Right renal pelvis (tissue), 4 donors: ENCODE measurements around the gene ITGA11. TPM values are rescaled to one million over a fixed set of nuclear protein-coding genes. Genes with fewer than 3 reads are reported as not detected.

Source experiments
- DNase-seq, 4 donors: peaks; one replicate each; pipeline ENCODE4 v3.0.0-alpha.2; 2013; ENCODE audit warnings: low read depth in 4 of 4, low spot score in 3 of 4, missing footprints in 1 of 4
- polyA plus RNA-seq, 4 donors: library from polyadenylated mRNA; unstranded; fragments of 120-200 nt; gene quantifications; one replicate each; pipeline ENCODE4 v1.2.1, GENCODE V29; 2013; ENCODE audit not compliant: insufficient read length in 4 of 4

Gene ITGA11
- polyA plus RNA-seq, 4 donors, result 3.0 to 5.4 (median 4.2) TPM

DNA sequence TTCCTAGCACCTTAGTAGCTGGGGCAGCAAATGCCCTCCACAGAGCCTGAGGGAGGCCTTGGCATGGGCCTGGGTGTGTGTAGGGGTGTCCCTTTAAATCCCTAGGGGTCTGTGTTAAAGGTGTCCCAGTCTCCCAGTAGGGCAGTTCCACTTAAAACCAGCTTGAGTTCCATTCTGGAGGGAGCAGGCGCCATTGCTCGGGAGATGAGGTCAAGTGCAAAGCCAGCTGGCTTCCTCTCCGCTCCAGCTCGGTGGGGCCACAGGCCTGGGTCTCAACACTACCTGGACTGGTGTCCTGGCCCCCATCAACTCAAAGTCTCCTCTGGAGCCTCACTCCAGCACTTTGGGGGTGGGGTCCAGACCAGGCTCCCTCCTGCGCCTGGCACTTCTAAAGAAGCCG lies 129.2 kb downstream of the ITGA11 start:
- DNase-seq, result no peak

DNA sequence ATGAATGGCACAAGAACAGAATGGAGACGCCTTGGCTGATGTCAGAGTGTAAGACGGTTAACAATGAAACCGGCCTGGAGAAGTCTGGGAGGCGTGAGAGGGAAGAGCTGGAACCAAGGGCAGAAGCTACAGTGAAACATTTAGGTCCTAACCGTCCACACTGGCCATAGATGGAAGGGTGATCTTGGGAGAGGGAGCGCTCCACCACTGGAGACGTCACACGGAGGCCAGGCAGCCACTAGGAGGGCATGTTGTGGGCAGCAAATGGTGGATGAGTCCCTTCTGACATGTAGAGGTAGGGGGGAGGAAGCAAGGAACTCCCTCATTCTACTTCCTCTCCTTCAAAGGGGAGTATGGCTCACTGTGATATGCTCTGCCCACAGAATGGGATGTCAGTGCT lies 130.7 kb downstream of the ITGA11 start:
- no peak for DNase-seq

DNA sequence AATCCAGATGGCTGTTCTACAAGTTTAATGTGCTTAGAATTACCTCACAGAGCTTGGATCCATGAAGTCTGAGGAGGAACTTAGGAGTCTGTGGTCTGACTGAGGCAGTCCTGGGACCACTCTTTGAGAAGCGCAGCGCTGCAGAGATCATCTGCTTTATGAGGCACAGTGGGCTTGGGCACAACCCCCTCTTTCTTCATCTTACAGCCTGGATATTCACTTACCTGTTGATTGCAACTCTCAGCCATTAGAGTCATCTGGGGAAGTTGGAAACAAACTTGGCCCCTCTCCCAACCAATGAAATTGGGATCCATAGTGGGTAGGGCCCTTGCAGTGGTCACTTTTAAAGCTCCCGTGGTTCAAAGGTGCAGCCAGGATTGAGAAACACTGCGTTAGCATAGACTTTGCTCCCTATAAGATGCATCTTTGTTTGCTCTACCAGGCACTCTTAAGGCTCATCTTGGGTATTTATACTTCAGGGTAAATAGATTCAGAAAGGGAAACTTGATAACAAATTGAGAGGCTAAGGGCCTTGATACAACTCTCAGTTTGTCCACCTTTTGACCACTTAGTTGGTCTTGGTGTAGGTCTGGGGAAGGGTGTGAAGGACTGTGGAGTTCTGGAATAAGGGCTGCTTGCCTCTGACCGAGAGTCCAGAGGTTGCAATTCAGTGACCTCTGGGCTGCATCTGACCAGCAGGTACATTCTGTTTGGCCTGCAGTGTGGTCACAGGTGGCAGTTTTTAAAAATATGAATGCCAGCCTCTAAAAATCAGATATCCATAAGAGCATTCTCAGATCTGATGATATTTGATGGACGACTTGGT lies 131.6 kb downstream of the ITGA11 start:
- no peak for DNase-seq

DNA sequence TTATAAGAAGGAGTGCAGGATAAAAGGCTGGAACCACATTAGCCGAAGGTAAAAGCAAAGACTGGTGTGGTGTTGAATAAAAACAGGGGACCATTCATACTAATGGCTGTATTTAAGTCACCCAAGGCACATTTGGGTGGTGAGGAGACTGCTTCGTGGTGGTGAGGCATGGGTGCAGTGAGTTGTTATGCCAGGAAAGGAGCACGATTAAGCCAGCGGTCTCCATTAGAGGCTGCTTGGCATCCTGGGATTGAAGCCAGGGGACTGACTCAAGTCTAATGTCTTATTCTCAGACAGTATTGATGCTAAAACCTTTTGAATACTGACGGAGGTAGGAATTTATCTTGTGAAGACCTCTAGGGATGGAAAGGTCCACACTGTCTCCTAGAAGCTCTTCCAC lies 132.5 kb downstream of the ITGA11 start:
- DNase-seq, result no peak

DNA sequence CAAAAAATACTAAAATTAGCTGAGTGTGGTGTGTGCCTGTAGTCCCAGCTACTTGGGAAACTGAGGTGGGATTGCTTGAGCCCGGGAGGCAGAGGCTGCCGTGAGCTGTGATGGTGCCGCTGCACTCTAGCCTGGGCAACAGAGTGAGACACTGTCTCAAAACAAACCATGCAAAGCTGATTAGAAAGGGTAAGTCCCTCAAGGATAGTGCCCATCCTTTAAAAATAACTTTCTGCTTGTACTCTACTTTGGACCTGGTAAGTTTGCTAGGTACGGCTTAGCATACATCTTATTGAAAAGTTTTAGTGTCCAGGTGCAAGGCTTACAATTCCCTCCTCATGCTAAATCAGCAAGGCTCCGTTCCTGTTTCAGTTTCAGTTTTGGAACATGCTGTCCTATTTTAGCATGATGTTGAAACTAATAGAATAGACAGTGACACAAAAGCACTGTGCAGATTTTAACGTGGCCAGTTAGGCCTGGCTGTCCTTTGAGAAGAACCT lies 133.0 kb downstream of the ITGA11 start:
- DNase-seq, result no peak

DNA sequence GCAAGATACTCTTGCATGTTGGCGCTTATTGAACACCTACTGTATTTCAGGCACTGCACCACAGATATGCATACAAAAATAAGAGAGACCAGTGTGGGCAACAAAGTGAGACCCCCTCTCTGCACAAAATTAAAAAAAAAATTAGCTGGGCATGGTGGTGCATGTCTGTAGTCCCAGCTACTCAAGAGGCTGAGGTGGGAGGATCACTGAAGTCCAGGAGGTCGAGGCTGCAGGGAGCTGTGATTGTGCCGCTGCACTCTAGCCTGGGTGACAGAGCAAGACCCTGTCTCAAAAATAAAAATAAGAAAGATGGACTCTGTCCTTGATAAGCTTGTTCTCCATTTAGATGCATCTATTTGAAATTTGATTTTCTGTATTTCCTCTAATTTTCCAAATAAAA lies 133.6 kb downstream of the ITGA11 start:
- DNase-seq, result no peak

DNA sequence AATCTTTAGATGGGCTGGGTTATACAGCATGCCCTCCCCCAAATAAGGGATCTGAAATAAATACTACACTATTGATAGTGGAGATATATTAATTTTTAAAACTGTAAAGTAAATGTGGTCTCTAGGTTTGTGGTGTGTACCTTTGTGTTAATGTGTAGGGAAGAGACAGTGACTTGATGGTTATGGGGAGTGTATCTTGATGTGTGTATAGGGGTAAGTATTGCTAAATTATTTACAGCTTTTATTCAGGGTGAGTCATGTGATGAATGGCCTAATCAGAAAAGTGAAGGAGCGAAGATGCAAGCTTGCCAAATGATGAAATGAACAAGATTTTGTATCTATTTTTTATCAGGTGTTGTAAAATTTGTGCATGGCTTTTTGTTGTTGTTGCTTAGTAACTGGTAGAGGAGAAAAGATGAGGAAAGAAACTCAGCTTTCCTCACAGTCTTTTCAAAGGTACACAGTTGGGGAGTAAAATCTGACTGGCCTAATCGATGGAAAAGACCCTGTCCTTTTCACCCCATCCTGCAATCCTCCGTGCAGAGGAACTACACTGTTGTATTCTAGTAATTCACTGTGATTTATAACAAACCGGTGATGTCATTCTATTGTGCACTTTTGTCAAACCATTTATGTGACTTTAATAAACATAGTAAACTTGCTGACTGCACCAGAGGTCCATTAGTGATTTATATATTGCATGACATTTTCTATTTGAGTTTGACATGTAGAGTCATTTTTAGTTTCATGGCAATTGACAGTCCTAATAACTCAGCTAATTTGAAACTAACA lies 136.8 kb downstream of the ITGA11 start:
- no peak for DNase-seq

DNA sequence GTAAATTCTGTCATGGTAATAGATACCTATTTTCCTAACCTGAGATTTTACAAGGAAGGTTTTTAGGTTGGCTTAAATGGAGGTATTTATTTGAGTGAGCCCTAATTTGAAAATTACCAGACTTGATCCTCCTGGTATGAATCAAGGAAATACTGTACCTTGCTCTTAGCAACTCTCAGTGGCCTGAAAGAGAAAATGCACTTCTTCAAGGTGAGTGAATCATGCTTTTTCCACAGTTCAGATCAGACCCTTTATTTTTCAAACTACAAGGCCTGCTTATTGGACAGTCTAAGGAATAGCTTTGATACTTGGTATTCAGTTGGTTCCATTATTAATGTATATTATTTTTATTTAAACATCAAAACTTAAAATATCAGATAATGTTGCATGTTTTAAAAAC lies 139.0 kb downstream of the ITGA11 start:
- DNase-seq, result no peak

DNA sequence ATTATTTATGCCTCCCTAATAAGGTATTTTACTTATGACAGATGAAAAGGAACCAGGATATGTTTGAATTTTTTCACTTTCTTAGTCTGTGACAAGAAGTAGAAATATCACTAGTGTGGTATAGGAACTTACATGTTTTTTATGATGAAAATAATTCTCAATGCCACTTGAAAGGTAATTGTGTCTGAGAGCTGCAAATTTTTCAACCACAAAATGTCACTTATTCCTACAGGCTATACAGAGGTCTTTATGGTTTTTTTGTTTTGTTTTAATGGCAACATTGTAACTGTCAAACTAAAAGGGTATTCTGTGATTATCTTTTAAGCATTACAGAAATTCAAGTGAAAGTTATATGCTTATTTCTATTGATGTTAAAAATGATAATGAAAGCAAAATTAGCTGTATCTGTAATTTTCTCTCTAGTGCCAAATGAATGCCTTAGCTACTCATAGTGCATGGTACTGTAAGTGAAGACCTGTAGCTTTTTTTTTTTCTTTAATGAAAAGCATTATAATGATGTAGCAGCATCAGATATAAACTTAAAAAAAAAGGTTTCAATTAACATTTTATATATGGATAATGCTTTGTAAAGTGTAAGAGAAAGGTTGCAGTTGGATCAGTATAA lies 139.7 kb downstream of the ITGA11 start:
- DNase-seq, result no peak

DNA sequence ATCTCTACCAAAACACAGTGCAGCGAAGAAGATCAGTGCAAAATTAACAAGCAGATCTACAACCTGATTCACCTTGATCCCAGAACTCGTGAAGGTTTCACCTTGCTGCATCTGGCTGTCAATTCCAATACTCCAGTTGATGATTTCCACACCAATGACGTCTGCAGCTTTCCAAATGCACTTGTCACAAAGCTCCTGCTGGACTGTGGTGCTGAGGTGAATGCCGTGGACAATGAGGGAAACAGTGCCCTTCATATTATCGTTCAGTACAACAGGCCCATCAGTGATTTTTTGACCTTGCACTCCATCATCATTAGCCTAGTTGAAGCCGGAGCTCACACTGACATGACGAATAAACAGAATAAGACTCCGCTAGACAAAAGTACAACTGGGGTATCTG lies 141.2 kb downstream of the ITGA11 start:
- DNase-seq, result no peak

DNA sequence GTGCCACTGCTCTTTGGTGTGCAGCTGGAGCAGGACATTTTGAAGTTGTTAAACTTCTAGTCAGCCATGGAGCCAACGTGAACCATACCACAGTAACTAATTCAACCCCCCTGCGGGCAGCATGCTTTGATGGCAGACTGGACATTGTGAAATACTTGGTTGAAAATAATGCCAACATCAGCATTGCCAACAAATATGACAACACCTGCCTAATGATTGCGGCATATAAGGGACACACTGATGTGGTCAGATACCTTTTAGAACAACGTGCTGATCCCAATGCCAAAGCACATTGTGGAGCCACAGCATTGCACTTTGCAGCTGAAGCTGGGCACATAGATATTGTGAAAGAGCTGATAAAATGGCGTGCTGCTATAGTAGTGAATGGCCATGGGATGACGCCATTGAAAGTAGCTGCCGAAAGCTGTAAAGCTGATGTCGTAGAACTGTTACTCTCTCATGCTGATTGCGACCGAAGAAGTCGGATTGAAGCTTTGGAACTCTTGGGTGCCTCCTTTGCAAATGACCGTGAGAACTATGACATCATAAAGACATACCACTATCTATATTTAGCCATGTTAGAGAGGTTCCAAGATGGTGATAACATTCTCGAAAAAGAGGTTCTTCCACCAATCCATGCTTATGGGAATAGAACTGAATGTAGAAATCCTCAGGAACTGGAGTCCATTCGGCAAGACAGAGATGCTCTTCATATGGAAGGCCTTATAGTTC lies 142.2 kb downstream of the ITGA11 start:
- DNase-seq, result no peak

DNA sequence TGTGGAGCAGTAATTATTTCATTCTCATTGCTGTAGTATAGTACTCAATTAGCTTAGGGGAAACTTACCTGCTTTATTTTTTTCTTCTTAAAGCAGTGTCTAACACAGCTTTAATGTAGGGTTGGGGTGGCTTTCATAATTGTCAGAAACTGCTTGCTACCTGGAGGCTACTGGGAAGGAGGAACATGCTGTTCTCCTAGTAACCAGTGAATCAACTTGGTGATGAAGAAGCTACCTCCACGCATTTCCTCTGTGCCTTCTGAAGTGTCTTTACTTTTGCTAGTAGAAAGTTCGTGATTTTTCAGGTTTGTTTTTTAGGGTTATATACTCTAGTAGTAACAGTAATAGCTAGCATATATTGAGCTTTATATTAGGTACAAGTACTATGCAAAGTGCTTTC lies 142.9 kb downstream of the ITGA11 start:
- no peak for DNase-seq

DNA sequence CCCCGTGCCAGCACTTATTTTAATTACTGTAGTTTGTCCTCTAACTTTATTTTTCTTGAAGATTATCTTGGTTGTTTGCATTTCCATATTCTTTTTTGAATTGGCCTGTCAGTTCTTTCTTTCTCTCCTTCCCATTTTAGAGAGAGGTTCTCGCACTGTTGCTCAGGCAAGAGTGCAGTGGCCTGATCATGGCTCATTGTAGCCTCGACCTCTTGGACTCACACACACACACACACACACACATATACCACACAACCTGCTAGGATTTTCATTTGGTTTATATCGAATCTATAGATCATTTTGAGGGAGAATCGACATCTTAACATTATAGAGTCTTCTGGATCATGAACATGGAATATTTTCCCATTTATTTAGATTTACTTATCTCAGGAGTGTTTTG lies 145.7 kb downstream of the ITGA11 start:
- no peak for DNase-seq

DNA sequence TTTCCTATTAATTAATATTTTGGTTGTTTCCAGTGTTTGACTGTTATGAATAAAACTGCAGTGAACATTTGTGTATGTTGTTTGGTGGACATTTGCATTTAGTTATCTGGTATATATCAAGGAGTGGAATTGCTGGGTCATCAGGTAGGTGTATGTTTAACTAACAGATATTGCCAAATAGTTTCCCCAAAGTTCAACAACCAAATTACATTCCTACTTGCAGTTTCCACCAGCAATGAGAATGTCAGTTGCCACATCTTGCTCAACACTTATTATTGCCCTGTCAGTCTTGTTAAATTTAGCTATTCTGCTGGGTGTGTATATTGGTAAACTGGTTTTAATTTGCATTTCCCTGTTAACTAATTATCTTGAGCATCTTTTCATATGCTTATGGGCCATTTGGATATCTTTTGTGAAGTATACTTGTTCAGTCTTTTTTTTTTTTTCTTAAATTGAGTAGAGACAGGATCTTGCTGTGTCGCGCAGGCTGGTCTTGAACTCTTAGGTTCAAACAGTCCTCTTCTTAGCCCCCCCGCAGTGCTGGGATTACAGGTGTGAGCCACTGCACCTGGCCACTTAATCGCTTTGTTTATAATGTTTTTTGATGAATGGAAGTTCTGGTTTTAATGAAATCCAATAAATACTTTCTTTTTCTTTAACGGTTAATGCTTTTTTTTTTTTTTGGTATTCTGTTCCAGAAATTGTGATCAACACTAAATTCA lies 146.5 kb downstream of the ITGA11 start:
- no peak for DNase-seq

DNA sequence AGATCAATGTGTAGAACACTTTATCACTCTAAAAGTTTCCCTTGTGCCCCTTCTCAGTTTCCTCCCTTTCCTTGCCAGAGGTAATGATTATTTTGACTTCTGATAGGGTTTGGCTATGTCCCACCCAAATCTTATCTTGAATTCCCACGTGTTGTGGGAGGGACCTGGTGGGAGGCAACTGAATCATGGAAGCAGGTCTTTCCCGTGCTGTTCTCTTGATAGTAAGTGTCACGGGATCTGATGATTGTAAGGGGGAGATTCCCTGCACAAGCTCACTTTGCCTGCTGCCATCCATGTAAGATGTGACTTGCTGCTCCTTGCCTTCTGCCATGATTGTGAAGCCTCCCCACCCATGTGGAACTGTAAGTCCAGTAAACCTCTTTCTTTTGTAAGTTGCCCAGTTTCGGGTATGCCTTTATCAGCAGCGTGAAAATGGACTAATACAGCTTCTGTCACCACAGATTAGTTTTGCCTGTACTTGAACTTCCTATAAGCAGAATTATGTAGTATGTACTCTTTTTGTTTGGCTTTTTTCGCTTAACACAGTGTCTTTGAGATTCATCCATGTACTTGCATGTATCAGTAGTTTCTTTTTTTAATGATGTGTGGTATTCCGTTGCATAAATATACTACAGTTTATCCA lies 147.2 kb downstream of the ITGA11 start:
- no peak for DNase-seq

DNA sequence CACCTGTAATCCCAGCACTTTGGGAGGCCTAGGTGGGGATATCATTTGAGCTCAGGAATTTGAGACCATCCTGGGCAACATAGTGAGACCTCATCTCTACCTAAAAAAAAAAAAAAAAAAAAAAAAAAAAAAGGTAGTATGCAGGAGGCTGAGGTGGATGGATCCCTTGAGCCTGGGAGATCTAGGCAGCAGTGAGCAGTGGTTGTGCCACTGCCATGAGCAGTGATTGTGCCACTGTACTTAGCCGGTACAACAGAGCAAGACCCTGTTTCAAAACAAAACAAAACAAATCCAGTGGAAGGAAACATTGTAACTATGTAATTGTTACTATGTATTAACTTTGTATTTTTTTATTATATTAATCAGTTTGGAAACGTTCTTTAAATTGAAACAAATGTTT lies 148.6 kb downstream of the ITGA11 start:
- no peak for DNase-seq

DNA sequence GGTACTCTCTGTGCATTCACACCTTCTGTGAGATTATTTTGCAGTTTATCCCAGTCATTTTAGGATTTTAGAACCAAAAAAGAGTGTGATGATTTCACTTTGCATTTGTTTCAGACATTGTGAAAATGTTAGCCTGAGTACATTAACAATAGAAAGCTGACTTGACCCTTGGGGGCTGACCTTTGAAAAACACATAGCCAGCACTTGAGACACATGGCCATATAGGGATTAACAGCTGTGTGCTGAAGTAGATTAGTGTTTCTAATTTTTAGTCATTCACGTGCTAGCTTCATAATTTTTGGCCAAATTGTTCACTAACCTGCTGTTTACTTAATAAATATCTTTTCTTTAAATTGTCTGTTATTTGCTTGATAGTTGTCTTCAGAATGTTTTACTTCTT lies 151.0 kb downstream of the ITGA11 start:
- DNase-seq, result no peak

DNA sequence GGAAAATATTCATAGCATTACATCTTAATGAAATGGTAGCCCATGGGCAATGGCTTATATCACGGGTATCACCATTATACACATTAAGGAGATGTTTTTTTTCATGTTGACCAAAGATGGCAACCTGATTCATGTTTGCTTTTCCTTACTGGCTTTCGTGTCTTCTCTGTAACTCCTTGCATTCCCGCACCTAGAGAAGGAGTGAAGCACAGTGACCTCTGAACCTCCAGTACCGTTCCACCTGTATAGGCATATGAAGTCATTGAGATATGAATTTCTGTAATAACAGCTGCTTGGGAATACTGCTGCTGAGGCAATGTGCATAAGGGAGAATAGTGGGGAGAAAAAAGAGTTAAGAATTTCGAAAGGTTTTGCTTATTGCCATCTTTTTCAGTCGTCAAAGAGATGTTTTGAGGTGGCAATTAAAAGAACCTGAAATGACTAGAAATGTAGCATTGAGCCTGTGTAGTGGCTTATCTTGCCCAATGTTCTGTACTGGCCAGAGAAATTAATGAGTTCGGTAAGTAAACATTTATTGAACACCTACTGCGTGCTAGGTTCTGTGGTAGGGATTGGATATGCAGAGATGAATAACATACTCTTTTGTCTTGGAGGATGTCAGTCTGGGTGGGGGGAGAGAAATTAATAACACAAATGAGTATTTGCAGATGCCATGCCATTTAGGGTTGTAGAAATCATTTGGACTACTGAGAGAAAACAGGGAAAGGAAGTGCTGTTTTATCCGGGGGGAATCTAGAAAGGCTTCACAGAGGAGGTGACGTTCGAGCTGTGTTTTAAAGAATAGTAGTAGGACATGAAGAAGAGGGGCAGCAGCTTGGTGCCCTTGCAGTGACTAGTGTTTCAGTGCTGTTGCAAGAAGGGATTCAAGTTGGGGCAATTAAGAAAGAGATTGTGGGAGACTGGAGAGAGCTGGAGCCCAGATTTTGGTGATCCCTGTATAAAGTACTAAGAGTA lies 151.9 kb downstream of the ITGA11 start:
- no peak for DNase-seq
